ENCODE data around the gene IARS1.

The IARS1 gene

GRCh38 chr9:92295827-92296258 is 2.3 kb upstream of the IARS1 start:
- H3K27me3 ChIP-seq (ENCODE audit: control insufficient read depth, insufficient read depth, low read length, poor library complexity, severe bottlenecking): no peaks in the 10 kb centered on the region
- peaks cover 3% of the 10 kb centered on the region for H3K4me1 ChIP-seq (ENCODE audit: control insufficient read depth, insufficient read depth, low read length)
- no peaks in the 10 kb centered on the region for H3K9me3 ChIP-seq (ENCODE audit: control insufficient read depth, low read length)
- no peak overlapping the region for H3K4me3 ChIP-seq (ENCODE audit: insufficient read depth, low read depth, low read length)
- peaks cover 25% of the 10 kb centered on the region for H3K36me3 ChIP-seq (ENCODE audit: control insufficient read depth, insufficient read depth, low read length)
- no peak overlapping the region for H3K27ac ChIP-seq (ENCODE audit: insufficient read depth, low read depth, low read length, poor library complexity, severe bottlenecking)
- 85 to 93% methylated on average over 3 to 4 of the region's 4 CpGs for WGBS, 2 experiments

DNA sequence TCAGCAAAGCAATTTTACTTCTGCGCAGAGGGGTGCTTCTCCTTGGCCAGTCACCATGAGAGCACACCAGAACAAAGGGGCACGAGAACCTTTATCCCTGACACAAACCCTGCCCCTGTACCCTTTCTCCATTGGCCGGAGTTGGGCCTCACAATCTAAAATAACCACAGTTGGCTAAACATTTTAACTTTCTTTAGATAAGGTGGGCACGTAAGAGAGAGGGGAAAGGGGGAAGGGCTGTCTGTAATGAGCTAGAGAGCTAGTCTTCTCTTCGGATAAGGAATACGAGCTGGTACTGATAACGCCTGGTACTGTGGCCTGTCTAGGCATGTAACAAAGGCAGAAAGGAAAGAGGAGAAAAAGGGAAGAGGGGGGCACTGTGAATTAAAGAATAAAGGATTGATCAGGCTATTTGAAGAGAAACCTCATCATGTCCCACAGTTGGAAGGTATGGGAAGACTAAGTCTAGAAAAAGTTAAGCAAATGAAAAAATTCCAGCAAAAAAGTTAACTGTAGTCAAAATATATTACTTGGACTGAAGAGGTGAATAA is 1.8 kb upstream of the IARS1 start:
- Histone ChIP-seq H3K27ac (ENCODE audit: insufficient read depth, low read depth, low read length, poor library complexity, severe bottlenecking) (no peak overlapping the region), H3K27me3 (ENCODE audit: control insufficient read depth, insufficient read depth, low read length, poor library complexity, severe bottlenecking) (no peaks in the 10 kb centered on the region), H3K9me3 (ENCODE audit: control insufficient read depth, low read length) (no peaks in the 10 kb centered on the region), H3K4me1 (ENCODE audit: control insufficient read depth, insufficient read depth, low read length) (peaks cover 3% of the 10 kb centered on the region), H3K4me3 (ENCODE audit: insufficient read depth, low read depth, low read length) (no peak overlapping the region), H3K36me3 (ENCODE audit: control insufficient read depth, insufficient read depth, low read length) (peaks cover 25% of the 10 kb centered on the region)
- WGBS, 2 experiments: 92 to 94% methylated on average over 7 of the region's 7 CpGs

GRCh38 chr9:92294297-92294676 is 790 bp upstream of the IARS1 start:
- H3K9me3 ChIP-seq (ENCODE audit: control insufficient read depth, low read length): no peaks in the 10 kb centered on the region
- peaks cover 3% of the 10 kb centered on the region for H3K4me1 ChIP-seq (ENCODE audit: control insufficient read depth, insufficient read depth, low read length)
- H3K36me3 ChIP-seq (ENCODE audit: control insufficient read depth, insufficient read depth, low read length): peaks cover 21% of the 10 kb centered on the region
- WGBS, 2 experiments: 38 to 44% methylated on average over 13 of the region's 13 CpGs
- peak overlapping the region; percentile 79 for H3K4me3 ChIP-seq (ENCODE audit: insufficient read depth, low read depth, low read length)
- H3K27me3 ChIP-seq (ENCODE audit: control insufficient read depth, insufficient read depth, low read length, poor library complexity, severe bottlenecking): no peaks in the 10 kb centered on the region
- H3K27ac ChIP-seq (ENCODE audit: insufficient read depth, low read depth, low read length, poor library complexity, severe bottlenecking): peak overlapping the region; percentile 36

- Histone ChIP-seq H3K36me3 (ENCODE audit: control insufficient read depth, insufficient read depth, low read length) (peaks cover 11% of the 10 kb centered on the region), H3K4me1 (ENCODE audit: control insufficient read depth, insufficient read depth, low read length) (peaks cover 3% of the 10 kb centered on the region), H3K27me3 (ENCODE audit: control insufficient read depth, insufficient read depth, low read length, poor library complexity, severe bottlenecking) (no peaks in the 10 kb centered on the region), H3K27ac (ENCODE audit: insufficient read depth, low read depth, low read length, poor library complexity, severe bottlenecking) (no peak overlapping the region), H3K4me3 (ENCODE audit: insufficient read depth, low read depth, low read length) (peak overlapping the region; percentile 79), H3K9me3 (ENCODE audit: control insufficient read depth, low read length) (no peaks in the 10 kb centered on the region)
- 0 to 3% methylated on average over 2 to 3 of the region's 5 CpGs for WGBS, 2 experiments
These were observed 482 bp downstream of the IARS1 start for GRCh38 chr9:92293075-92293354.

DNA sequence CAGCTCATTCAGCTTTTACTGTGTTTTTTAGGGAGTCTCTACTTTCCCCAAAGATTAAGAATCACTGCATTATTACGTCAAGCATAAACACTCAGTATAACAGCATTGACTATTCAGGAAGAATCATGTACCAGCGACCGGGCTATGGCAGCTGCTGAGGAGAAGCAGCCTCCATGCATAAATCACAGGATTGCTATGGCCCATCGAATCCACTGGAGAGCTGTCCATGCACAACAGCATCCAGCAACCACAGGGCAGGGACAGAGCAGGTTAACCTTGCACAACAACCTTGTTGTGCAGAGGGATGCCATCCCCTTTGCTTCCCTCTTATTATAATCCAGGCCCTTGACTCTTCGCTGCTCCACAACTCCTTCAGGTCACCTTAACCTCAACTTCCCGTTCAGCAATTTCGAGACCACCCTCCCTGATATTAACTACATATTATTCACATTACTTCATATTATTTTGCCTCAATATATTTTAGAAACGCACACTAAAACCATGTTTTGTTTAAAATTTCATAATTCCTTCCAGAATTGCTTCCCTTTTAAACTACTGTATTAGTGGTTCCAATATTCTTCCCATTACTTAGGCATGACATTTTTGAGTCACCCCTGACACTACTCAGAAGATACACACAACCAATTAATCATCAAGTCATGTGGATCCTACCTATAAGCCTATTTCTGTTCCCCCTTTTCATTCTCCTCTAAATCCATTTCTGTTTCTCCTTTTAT is 991 bp downstream of the IARS1 start:
- 59 to 65% methylated on average over 8 of the region's 8 CpGs for whole genome bisulfite sequencing, 2 experiments
- Histone ChIP-seq H3K27me3 (ENCODE audit: control insufficient read depth, insufficient read depth, low read length, poor library complexity, severe bottlenecking) (no peaks in the 10 kb centered on the region), H3K27ac (ENCODE audit: insufficient read depth, low read depth, low read length, poor library complexity, severe bottlenecking) (no peak overlapping the region), H3K4me3 (ENCODE audit: insufficient read depth, low read depth, low read length) (peak overlapping the region; percentile 79), H3K4me1 (ENCODE audit: control insufficient read depth, insufficient read depth, low read length) (peaks cover 3% of the 10 kb centered on the region), H3K9me3 (ENCODE audit: control insufficient read depth, low read length) (no peaks in the 10 kb centered on the region), H3K36me3 (ENCODE audit: control insufficient read depth, insufficient read depth, low read length) (peaks cover 7% of the 10 kb centered on the region)

GRCh38 chr9:92291577-92291976 is 1.9 kb downstream of the IARS1 start:
- Histone ChIP-seq H3K27me3 (ENCODE audit: control insufficient read depth, insufficient read depth, low read length, poor library complexity, severe bottlenecking) (no peaks in the 10 kb centered on the region), H3K27ac (ENCODE audit: insufficient read depth, low read depth, low read length, poor library complexity, severe bottlenecking) (no peak overlapping the region), H3K4me1 (ENCODE audit: control insufficient read depth, insufficient read depth, low read length) (peaks cover 3% of the 10 kb centered on the region), H3K36me3 (ENCODE audit: control insufficient read depth, insufficient read depth, low read length) (peaks cover 6% of the 10 kb centered on the region), H3K4me3 (ENCODE audit: insufficient read depth, low read depth, low read length) (no peak overlapping the region), H3K9me3 (ENCODE audit: control insufficient read depth, low read length) (no peaks in the 10 kb centered on the region)
- WGBS, 2 experiments: 97 to 100% methylated on average over 2 of the region's 2 CpGs

GRCh38 chr9:92290785-92291429 is 2.6 kb downstream of the IARS1 start:
- H3K4me1 ChIP-seq (ENCODE audit: control insufficient read depth, insufficient read depth, low read length): peaks cover 3% of the 10 kb centered on the region
- WGBS, 2 experiments: 100% methylated on average over 1 of the region's 1 CpG; no CpG with 5 or more reads in 1 of the 2 experiments
- H3K36me3 ChIP-seq (ENCODE audit: control insufficient read depth, insufficient read depth, low read length): peaks cover 7% of the 10 kb centered on the region
- no peak overlapping the region for H3K27ac ChIP-seq (ENCODE audit: insufficient read depth, low read depth, low read length, poor library complexity, severe bottlenecking)
- no peaks in the 10 kb centered on the region for H3K9me3 ChIP-seq (ENCODE audit: control insufficient read depth, low read length)
- no peaks in the 10 kb centered on the region for H3K27me3 ChIP-seq (ENCODE audit: control insufficient read depth, insufficient read depth, low read length, poor library complexity, severe bottlenecking)
- H3K4me3 ChIP-seq (ENCODE audit: insufficient read depth, low read depth, low read length): no peak overlapping the region

DNA sequence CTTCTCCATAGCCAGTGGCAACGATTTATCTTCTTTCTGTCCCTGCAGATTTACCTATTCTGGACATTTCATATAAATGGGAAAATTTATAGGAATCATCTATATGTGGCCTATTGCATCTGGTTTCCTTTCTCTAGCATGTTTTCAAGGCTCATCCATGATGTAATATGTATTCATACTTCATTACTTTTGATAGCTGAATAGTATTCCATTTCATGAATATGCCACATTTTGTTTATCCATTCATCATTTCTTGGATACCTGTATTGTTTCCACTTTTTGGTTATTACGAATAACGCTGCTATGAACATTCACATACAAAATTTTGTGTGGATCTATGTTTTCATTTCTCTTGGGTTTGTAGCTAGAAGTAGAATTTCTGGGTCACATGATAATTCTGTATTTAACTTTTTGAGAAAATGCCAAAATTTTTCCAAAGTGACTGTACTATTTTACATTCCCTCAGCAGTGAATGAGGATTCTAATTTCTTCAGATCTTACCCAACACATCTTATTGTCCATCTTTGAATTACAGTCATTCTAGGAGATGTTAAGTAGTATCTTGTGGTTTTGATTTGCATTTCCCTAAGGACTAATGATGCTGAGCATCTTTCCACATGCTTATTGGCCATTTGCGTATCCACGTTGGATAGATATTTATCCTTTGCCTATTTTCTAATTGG is 3.6 kb downstream of the IARS1 start:
- Histone ChIP-seq H3K4me3 (ENCODE audit: insufficient read depth, low read depth, low read length) (no peak overlapping the region), H3K36me3 (ENCODE audit: control insufficient read depth, insufficient read depth, low read length) (peaks cover 13% of the 10 kb centered on the region), H3K27me3 (ENCODE audit: control insufficient read depth, insufficient read depth, low read length, poor library complexity, severe bottlenecking) (no peaks in the 10 kb centered on the region), H3K4me1 (ENCODE audit: control insufficient read depth, insufficient read depth, low read length) (peaks cover 3% of the 10 kb centered on the region), H3K9me3 (ENCODE audit: control insufficient read depth, low read length) (no peaks in the 10 kb centered on the region), H3K27ac (ENCODE audit: insufficient read depth, low read depth, low read length, poor library complexity, severe bottlenecking) (no peak overlapping the region)
- WGBS, 2 experiments: 63 to 96% methylated on average over 2 to 5 of the region's 5 CpGs

DNA sequence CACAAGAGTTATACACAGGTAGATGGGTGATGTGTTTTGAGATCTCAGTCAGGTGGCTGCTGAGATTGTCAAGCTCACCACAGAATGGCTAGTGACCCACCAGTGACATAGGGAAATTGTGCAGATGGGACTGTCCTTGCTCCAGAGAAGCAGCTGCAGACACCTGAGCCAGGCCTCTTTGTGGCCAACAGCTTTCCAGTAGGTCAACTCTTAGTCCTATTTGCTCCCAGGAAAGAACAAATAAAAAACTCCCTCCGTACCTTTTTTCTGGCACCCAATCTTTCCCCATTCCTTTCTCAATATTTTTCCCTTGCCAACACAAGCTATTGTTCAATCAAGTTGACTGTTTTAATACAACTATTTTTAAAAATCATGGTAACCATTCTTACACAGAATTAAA is 14.2 kb downstream of the IARS1 start:
- H3K27me3 ChIP-seq (ENCODE audit: control insufficient read depth, insufficient read depth, low read length, poor library complexity, severe bottlenecking): no peaks in the 10 kb centered on the region
- no peaks in the 10 kb centered on the region for H3K4me1 ChIP-seq (ENCODE audit: control insufficient read depth, insufficient read depth, low read length)
- no peak overlapping the region for H3K27ac ChIP-seq (ENCODE audit: insufficient read depth, low read depth, low read length, poor library complexity, severe bottlenecking)
- no peaks in the 10 kb centered on the region for H3K9me3 ChIP-seq (ENCODE audit: control insufficient read depth, low read length)
- WGBS, 2 experiments: 95 to 100% methylated on average over 1 of the region's 1 CpG
- no peak overlapping the region for H3K4me3 ChIP-seq (ENCODE audit: insufficient read depth, low read depth, low read length)
- peaks cover 45% of the 10 kb centered on the region for H3K36me3 ChIP-seq (ENCODE audit: control insufficient read depth, insufficient read depth, low read length)

DNA sequence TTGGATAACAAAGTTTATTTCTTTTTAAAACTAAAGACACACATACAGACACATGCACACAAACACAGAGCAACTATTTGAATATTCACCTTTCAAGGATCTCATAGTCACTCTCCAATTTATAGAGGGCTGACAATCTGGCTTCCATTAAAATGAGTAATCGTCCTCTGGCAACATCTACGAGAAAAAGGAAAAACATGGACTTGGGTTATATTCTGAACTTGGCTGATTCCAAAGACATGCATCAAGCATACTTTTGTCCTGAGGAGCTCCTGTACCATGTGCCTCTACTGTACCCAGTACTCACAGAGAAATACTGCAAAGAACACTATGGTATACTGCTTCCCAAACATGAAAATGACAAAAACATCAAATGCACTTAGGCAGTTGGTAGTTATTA is 15.4 kb downstream of the IARS1 start:
- H3K27me3 ChIP-seq (ENCODE audit: control insufficient read depth, insufficient read depth, low read length, poor library complexity, severe bottlenecking): no peaks in the 10 kb centered on the region
- no peak overlapping the region for H3K27ac ChIP-seq (ENCODE audit: insufficient read depth, low read depth, low read length, poor library complexity, severe bottlenecking)
- H3K9me3 ChIP-seq (ENCODE audit: control insufficient read depth, low read length): no peaks in the 10 kb centered on the region
- no peak overlapping the region for H3K4me3 ChIP-seq (ENCODE audit: insufficient read depth, low read depth, low read length)
- 93 to 96% methylated on average over 2 of the region's 2 CpGs for WGBS, 2 experiments
- no peaks in the 10 kb centered on the region for H3K4me1 ChIP-seq (ENCODE audit: control insufficient read depth, insufficient read depth, low read length)
- H3K36me3 ChIP-seq (ENCODE audit: control insufficient read depth, insufficient read depth, low read length): peaks cover 52% of the 10 kb centered on the region
